PC-3 (cell line): ENCODE measurements around the gene KAT6B. TPM values are rescaled to one million over a fixed set of nuclear protein-coding genes. Genes with fewer than 3 reads are reported as not detected.

ENCODE experiments used
- ATAC-seq: fragments of 200-7000 bp; cut with Tn5 transposase; 2 replicates; pipeline ENCODE4 v1.9.1; 2020; ENCODE audit warnings: mild to moderate bottlenecking, moderate library complexity
- BruUV-seq: library from RNA; stranded (reverse); fragments of 400-500 nt; replicated peaks from 2 replicates; lab custom pipeline; 2021; lab: Mats Ljungman, UMichigan
- CTCF ChIA-PET: fragments of 300-600 bp; sonication (Branson Sonifier 250); formaldehyde crosslinking; loops from one replicate; lab custom pipeline; 2022; ENCODE audit warnings: antibody characterized with exemption; lab: Charles Lee
- POLR2A ChIA-PET: fragments of 300-600 bp; sonication (Branson Sonifier 250); formaldehyde crosslinking; loops from one replicate; lab custom pipeline; 2022; ENCODE audit warnings: antibody characterized with exemption; ENCODE audit not compliant: unreplicated experiment; lab: Charles Lee
- DNase-seq: peaks from one replicate; pipeline ENCODE4 v3.0.0-alpha.2; 2015
- H2AFZ ChIP-seq: fragments of 300-600 bp; sonication (generic); 2 replicates; pipeline ENCODE4 v1.6.0; 2016; ENCODE audit warnings: antibody characterized with exemption, low read length
- H3F3A ChIP-seq: fragments of 300-600 bp; sonication (generic); one replicate; pipeline ENCODE4 v1.6.0; 2017; ENCODE audit warnings: antibody characterized with exemption, low read length, control low read depth, mild to moderate bottlenecking; ENCODE audit not compliant: unreplicated experiment
- H3K27ac ChIP-seq: fragments of 300-600 bp; sonication (generic); 2 replicates; pipeline ENCODE4 v1.5.1; 2016; ENCODE audit warnings: mild to moderate bottlenecking, low read length
- H3K27me3 ChIP-seq: fragments of 300-600 bp; sonication (generic); 2 replicates; pipeline ENCODE4 v1.6.1; 2016; ENCODE audit warnings: low read length, mixed read lengths
- H3K36me3 ChIP-seq: fragments of 300-600 bp; sonication (generic); 2 replicates; pipeline ENCODE4 v1.6.1; 2016; ENCODE audit warnings: low read depth, mixed run types, low read length, mixed read lengths
- H3K4me1 ChIP-seq: fragments of 300-600 bp; sonication (generic); 2 replicates; pipeline ENCODE4 v1.5.1; 2016; ENCODE audit warnings: low read length; ENCODE audit not compliant: insufficient read depth
- H3K4me2 ChIP-seq: fragments of 300-600 bp; sonication (generic); 2 replicates; pipeline ENCODE4 v1.6.0; 2016; ENCODE audit warnings: low read length
- H3K4me3 ChIP-seq: fragments of 300-600 bp; sonication (generic); 2 replicates; pipeline ENCODE4 v1.5.1; 2016; ENCODE audit warnings: mild to moderate bottlenecking, low read length, mixed read lengths
- H3K79me2 ChIP-seq: fragments of 300-600 bp; sonication (generic); 2 replicates; pipeline ENCODE4 v1.6.1; 2017; ENCODE audit warnings: low read length, mixed read lengths
- H3K9ac ChIP-seq: fragments of 300-600 bp; sonication (generic); 2 replicates; pipeline ENCODE4 v1.6.0; 2016; ENCODE audit warnings: mild to moderate bottlenecking, low read length
- H3K9me2 ChIP-seq: fragments of 300-600 bp; sonication (generic); replicated peaks from 2 replicates; pipeline ENCODE4 v1.6.1; 2016; ENCODE audit warnings: mixed run types, low read length, mixed read lengths
- H3K9me3 ChIP-seq: fragments of 300-600 bp; sonication (generic); 2 replicates; pipeline ENCODE4 v1.6.1; 2016; ENCODE audit warnings: low read length, mixed read lengths
- H4K20me1 ChIP-seq: fragments of 300-600 bp; sonication (generic); 2 replicates; pipeline ENCODE4 v1.6.1; 2016; ENCODE audit warnings: low read length, mixed read lengths
- EZH2 ChIP-seq: fragments of 300-600 bp; sonication (generic); IDR thresholded peaks from one replicate; pipeline ENCODE4 v1.6.1; 2017; ENCODE audit warnings: antibody characterized with exemption, mild to moderate bottlenecking, low read length; ENCODE audit not compliant: unreplicated experiment
- EZH2phosphoT487 ChIP-seq: fragments of 300-600 bp; sonication (generic); IDR thresholded peaks from 2 replicates; pipeline ENCODE4 v1.6.1; 2018; ENCODE audit warnings: mild to moderate bottlenecking, antibody characterized with exemption, low read length, borderline replicate concordance
- intact Hi-C: fragments of 100-400 bp; cut with micrococcal nuclease; formaldehyde crosslinking; loops from 2 replicates; pipeline ENCODE4 v1.9.0; 2023
- total RNA-seq: library from RNA; depleted of rRNA; stranded (reverse); fragments of >200 nt; gene quantifications from 2 replicates; pipeline ENCODE4 v1.2.3, GENCODE V29; 2014
- TF ChIP-seq, protein P1 (sequence below): fragments of 300-600 bp; sonication (generic); conservative IDR thresholded peaks from 2 replicates; pipeline ENCODE4 v1.5.1; 2017; ENCODE audit warnings: antibody characterized with exemption, low read depth, mild to moderate bottlenecking, low read length

Gene KAT6B
- total RNA-seq, 1 experiment from 2014 or later, result 94.5 TPM

DNA sequence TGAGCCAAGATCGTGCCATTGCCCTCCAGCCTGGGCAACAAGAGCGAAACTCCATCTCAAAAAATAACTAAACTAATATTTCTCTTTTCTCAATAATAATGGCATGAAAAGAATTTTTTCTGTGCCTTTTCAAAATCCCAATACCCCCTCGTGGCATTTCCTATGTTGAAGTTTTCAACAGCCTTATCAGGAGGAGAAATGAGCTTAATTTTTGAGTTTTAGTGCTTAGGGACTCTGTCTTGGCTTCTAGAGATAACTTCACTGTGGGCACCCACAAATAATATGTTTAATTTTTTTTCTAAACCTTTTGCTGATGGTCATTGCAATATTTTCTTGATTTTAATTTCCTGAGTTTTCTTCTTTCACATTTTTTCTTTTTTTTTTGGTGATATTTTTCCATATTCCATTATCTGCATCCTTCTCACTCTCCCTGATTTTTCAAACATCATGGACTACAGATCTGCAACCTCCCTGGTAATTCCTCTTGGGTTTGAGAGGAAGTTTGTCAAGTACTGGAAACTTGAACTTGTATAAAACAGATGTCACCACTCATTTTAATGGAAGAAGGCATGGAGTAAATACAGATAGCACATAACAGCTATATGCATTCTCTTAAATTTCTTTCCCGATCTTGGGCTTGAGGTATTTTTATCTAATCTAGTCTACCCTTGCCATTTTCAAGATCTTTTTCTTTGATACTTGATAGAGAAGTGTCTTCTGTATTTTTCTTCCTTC, 84.0 kb downstream of the KAT6B start:
- H4K20me1 ChIP-seq, result 0 out of 2 replicates have a peak, but pooled peaks cover 11% of the 10 kb centered on the region
- no peaks in the 10 kb centered on the region for H3K27me3 ChIP-seq
- no peaks in the 10 kb centered on the region for H3K9me2 ChIP-seq
- H3K36me3 ChIP-seq, result no peaks in the 10 kb centered on the region
- TF ChIP-seq EZH2, result no peak
- ATAC-seq (no peak), DNase-seq (no peak)
- intact Hi-C loops, result no loop called here
- H3K79me2 ChIP-seq, result peaks cover 86% of the 10 kb centered on the region
- H3F3A ChIP-seq, result no peaks in the 10 kb centered on the region
- no peaks in the 10 kb centered on the region for H3K9me3 ChIP-seq
- no peak overlapping the region for H3K4me2 ChIP-seq
- no TSS peak for BruUV-seq
- H3K4me1 ChIP-seq, result peaks cover 24% of the 10 kb centered on the region
- H3K27ac ChIP-seq, result no peak overlapping the region
- H3K4me3 ChIP-seq, result no peak overlapping the region
- POLR2A ChIA-PET, result interaction anchor here (0.6 kb wide), 1 partner anchor 12 kb away, joined by 3 read pairs; no protein-coding TSS in a partner anchor
- CTCF ChIA-PET, result interaction anchor here (0.6 to 0.7 kb wide), 2 partner anchors 646 to 697 kb away, joined by 3 to 5 read pairs; no protein-coding TSS in a partner anchor
- H3K9ac ChIP-seq, result no peak overlapping the region
- H2AFZ ChIP-seq, result no peak overlapping the region

DNA sequence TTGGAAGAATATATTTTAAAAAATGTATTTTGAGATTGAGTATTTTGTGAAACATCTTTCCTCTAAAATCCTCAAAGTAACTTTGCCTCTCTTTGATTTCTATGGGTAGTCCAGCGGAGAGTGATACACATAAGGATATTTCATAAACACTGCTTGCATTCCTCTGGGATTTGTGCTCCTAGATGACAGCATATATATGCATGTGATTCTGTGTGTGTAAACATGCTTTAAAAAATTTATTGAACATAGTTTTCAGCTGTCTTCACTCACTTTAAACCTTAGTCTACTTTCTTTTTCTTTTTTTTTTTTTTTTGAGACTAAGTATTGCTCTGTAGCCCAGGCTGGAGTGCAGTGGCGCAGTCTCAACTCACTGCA, 84.6 kb downstream of the KAT6B start:
- peaks cover 29% of the 10 kb centered on the region for H3K4me1 ChIP-seq
- no peaks in the 10 kb centered on the region for H3K9me2 ChIP-seq
- no peak overlapping the region for H3K27ac ChIP-seq
- no TSS peak for BruUV-seq
- no peak overlapping the region for H2AFZ ChIP-seq
- ChIA-PET POLR2A (no interaction called here), CTCF (no interaction called here)
- intact Hi-C loops, result loop anchor here (1.0 kb wide), 1 partner anchor 42 kb away; no protein-coding TSS in a partner anchor
- ATAC-seq, result peak; percentile 9
- no peaks in the 10 kb centered on the region for H3K27me3 ChIP-seq
- H3K36me3 ChIP-seq, result no peaks in the 10 kb centered on the region
- H3K4me3 ChIP-seq, result no peak overlapping the region
- no peak for TF ChIP-seq EZH2phosphoT487
- no peak for TF ChIP-seq EZH2
- TF ChIP-seq, protein P1, sequence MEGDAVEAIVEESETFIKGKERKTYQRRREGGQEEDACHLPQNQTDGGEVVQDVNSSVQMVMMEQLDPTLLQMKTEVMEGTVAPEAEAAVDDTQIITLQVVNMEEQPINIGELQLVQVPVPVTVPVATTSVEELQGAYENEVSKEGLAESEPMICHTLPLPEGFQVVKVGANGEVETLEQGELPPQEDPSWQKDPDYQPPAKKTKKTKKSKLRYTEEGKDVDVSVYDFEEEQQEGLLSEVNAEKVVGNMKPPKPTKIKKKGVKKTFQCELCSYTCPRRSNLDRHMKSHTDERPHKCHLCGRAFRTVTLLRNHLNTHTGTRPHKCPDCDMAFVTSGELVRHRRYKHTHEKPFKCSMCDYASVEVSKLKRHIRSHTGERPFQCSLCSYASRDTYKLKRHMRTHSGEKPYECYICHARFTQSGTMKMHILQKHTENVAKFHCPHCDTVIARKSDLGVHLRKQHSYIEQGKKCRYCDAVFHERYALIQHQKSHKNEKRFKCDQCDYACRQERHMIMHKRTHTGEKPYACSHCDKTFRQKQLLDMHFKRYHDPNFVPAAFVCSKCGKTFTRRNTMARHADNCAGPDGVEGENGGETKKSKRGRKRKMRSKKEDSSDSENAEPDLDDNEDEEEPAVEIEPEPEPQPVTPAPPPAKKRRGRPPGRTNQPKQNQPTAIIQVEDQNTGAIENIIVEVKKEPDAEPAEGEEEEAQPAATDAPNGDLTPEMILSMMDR, result no peak
- DNase-seq, result peak; percentile 54
- H3F3A ChIP-seq, result no peaks in the 10 kb centered on the region
- 0 out of 2 replicates have a peak, but pooled peaks cover 11% of the 10 kb centered on the region for H4K20me1 ChIP-seq
- no peak overlapping the region for H3K9ac ChIP-seq
- peaks cover 85% of the 10 kb centered on the region for H3K79me2 ChIP-seq
- H3K4me2 ChIP-seq, result no peak overlapping the region
- no peaks in the 10 kb centered on the region for H3K9me3 ChIP-seq

DNA sequence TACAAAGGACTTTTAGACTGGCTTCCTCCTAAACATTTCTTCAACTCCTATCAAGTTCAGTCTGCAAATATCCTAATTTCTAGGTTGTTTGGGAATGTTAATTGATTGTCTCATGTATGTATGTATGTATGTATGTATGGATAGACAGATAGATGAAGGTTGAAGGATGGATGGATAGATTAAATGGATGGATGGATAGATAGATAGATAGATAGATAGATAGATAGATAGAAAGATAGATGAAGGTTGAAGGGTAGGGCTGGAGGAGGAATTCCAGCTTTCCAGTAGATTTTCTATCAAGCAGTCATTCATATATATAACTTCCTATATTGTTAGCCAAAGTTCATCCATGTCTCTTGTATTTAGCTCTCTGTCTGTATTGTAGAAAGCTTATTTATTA, 85.8 kb downstream of the KAT6B start:
- Histone ChIP-seq H2AFZ (no peak overlapping the region), H3K27me3 (no peaks in the 10 kb centered on the region), H3F3A (peaks cover 8% of the 10 kb centered on the region), H3K9me2 (no peaks in the 10 kb centered on the region), H3K9ac (no peak overlapping the region), H3K4me1 (peaks cover 40% of the 10 kb centered on the region), H3K36me3 (no peaks in the 10 kb centered on the region), H3K9me3 (no peaks in the 10 kb centered on the region), H3K27ac (no peak overlapping the region), H3K79me2 (peaks cover 88% of the 10 kb centered on the region), H3K4me3 (no peak overlapping the region), H4K20me1 (0 out of 2 replicates have a peak, but pooled peaks cover 16% of the 10 kb centered on the region), H3K4me2 (no peak overlapping the region)
- DNase-seq (no peak), ATAC-seq (no peak)
- TF ChIP-seq, protein P1, result no peak
- TF ChIP-seq EZH2phosphoT487, result no peak
- TF ChIP-seq EZH2, result no peak
- POLR2A ChIA-PET, result no interaction called here
- CTCF ChIA-PET, result no interaction called here
- BruUV-seq, result no TSS peak
- intact Hi-C loops, result no loop called here
